A673 (cell line): ENCODE measurements around the gene SYT17. TPM values are rescaled to one million over a fixed set of nuclear protein-coding genes. Genes with fewer than 3 reads are reported as not detected.
A peak's percentile ranks its signal among the peaks of the same experiment; 100 is the strongest.

Experiments used
- BruUV-seq: library from RNA; stranded (reverse); fragments of 400-500 nt; replicated peaks from 2 replicates; lab custom pipeline; 2021; lab: Mats Ljungman, UMichigan
- CTCF ChIA-PET: fragments of 300-600 bp; sonication (Branson Sonifier 250); formaldehyde crosslinking; loops from one replicate; lab custom pipeline; 2022; ENCODE audit warnings: antibody characterized with exemption; lab: Charles Lee
- POLR2A ChIA-PET: fragments of 300-600 bp; sonication (Branson Sonifier 250); formaldehyde crosslinking; loops from one replicate; lab custom pipeline; 2022; ENCODE audit warnings: antibody characterized with exemption; ENCODE audit not compliant: low non-redundant PET; lab: Charles Lee
- DNase-seq: peaks from one replicate; pipeline ENCODE4 v3.0.0-alpha.2; 2015; ENCODE audit warnings: low spot score
- H3K27ac ChIP-seq: fragments of 200-600 bp; sonication (generic); 2 replicates; pipeline ENCODE4 v1.5.1; 2016; ENCODE audit warnings: mixed run types, low read depth, mild to moderate bottlenecking, mixed read lengths, antibody characterized with exemption, low read length; ENCODE audit not compliant: poor library complexity, severe bottlenecking
- H3K27me3 ChIP-seq: fragments of 200-600 bp; sonication (generic); replicated peaks from 2 replicates; pipeline ENCODE4 v1.6.1; 2017; ENCODE audit warnings: mixed run types, low read depth, mild to moderate bottlenecking, mixed read lengths, antibody characterized with exemption, low read length; ENCODE audit not compliant: insufficient read depth, poor library complexity
- H3K36me3 ChIP-seq: fragments of 200-600 bp; sonication (generic); 2 replicates; pipeline ENCODE4 v1.6.1; 2016; ENCODE audit warnings: mixed run types, mild to moderate bottlenecking, mixed read lengths, antibody characterized with exemption, low read length; ENCODE audit not compliant: insufficient read depth, poor library complexity, severe bottlenecking
- H3K4me1 ChIP-seq: fragments of 200-600 bp; sonication (generic); 2 replicates; pipeline ENCODE4 v1.6.1; 2017; ENCODE audit warnings: mixed run types, mild to moderate bottlenecking, mixed read lengths, antibody characterized with exemption, low read length; ENCODE audit not compliant: insufficient read depth, poor library complexity, severe bottlenecking
- H3K4me3 ChIP-seq: fragments of 200-600 bp; sonication (generic); 2 replicates; pipeline ENCODE4 v1.5.1; 2016; ENCODE audit warnings: low read depth, mixed run types, mild to moderate bottlenecking, mixed read lengths, low read length; ENCODE audit not compliant: poor library complexity, severe bottlenecking
- H3K9me3 ChIP-seq: fragments of 200-600 bp; sonication (generic); 2 replicates; pipeline ENCODE4 v1.6.1; 2016; ENCODE audit warnings: mixed run types, low read depth, mild to moderate bottlenecking, mixed read lengths, antibody characterized with exemption, low read length; ENCODE audit not compliant: poor library complexity, severe bottlenecking
- EZH2 ChIP-seq: fragments of 200-600 bp; sonication (generic); IDR thresholded peaks from 2 replicates; pipeline ENCODE4 v1.6.1; 2017; ENCODE audit warnings: borderline replicate concordance, low read depth, mild to moderate bottlenecking, mixed read lengths, antibody characterized with exemption, low read length; ENCODE audit not compliant: poor library complexity, severe bottlenecking
- intact Hi-C: fragments of 100-400 bp; cut with micrococcal nuclease; formaldehyde crosslinking; loops from one replicate; pipeline ENCODE4 v1.10.0; 2022; ENCODE audit not compliant: unreplicated experiment
- total RNA-seq: library from RNA; stranded (reverse); gene quantifications from 2 replicates; pipeline ENCODE4 v1.2.3, GENCODE V29; 2021
- TF ChIP-seq, protein P1 (sequence below): fragments of 300-800, 200-600 bp; sonication (generic); conservative IDR thresholded peaks from 2 replicates; pipeline ENCODE4 v1.5.1; 2017; ENCODE audit warnings: low read depth, mild to moderate bottlenecking, antibody characterized with exemption, low read length, moderate library complexity, mixed read lengths

The SYT17 gene
- total RNA-seq, 1 experiment from 2014 or later: 0.24 TPM

- peak overlapping the region; percentile 55 for H3K27ac ChIP-seq
- H3K27me3 ChIP-seq: no peaks in the 10 kb centered on the region
Observed at GRCh38 chr16:19132898-19133297, 35.1 kb upstream of the SYT17 start.

GRCh38 chr16:19133600-19133999, 34.4 kb upstream of the SYT17 start:
- no peak for DNase-seq
- ChIA-PET POLR2A (no interaction called here), CTCF (no interaction called here)
- Histone ChIP-seq H3K4me1 (peaks cover 76% of the 10 kb centered on the region), H3K36me3 (no peaks in the 10 kb centered on the region), H3K9me3 (no peaks in the 10 kb centered on the region), H3K27ac (no peak overlapping the region), H3K4me3 (no peak overlapping the region), H3K27me3 (no peaks in the 10 kb centered on the region)
- BruUV-seq: no TSS peak
- intact Hi-C loops: no loop called here
- TF ChIP-seq, protein P1, sequence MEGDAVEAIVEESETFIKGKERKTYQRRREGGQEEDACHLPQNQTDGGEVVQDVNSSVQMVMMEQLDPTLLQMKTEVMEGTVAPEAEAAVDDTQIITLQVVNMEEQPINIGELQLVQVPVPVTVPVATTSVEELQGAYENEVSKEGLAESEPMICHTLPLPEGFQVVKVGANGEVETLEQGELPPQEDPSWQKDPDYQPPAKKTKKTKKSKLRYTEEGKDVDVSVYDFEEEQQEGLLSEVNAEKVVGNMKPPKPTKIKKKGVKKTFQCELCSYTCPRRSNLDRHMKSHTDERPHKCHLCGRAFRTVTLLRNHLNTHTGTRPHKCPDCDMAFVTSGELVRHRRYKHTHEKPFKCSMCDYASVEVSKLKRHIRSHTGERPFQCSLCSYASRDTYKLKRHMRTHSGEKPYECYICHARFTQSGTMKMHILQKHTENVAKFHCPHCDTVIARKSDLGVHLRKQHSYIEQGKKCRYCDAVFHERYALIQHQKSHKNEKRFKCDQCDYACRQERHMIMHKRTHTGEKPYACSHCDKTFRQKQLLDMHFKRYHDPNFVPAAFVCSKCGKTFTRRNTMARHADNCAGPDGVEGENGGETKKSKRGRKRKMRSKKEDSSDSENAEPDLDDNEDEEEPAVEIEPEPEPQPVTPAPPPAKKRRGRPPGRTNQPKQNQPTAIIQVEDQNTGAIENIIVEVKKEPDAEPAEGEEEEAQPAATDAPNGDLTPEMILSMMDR: no peak
- TF ChIP-seq EZH2: no peak

More at GRCh38 chr16:19132898-19133297, 35.1 kb upstream of the SYT17 start:
- DNase-seq: no peak
- H3K36me3 ChIP-seq: no peaks in the 10 kb centered on the region
- intact Hi-C loops: no loop called here
- no TSS peak for BruUV-seq
- H3K4me1 ChIP-seq: peaks cover 76% of the 10 kb centered on the region
- ChIA-PET CTCF (no interaction called here), POLR2A (no interaction called here)
- TF ChIP-seq, protein P1: no peak
- TF ChIP-seq EZH2: no peak
- no peaks in the 10 kb centered on the region for H3K9me3 ChIP-seq
- no peak overlapping the region for H3K4me3 ChIP-seq

DNA sequence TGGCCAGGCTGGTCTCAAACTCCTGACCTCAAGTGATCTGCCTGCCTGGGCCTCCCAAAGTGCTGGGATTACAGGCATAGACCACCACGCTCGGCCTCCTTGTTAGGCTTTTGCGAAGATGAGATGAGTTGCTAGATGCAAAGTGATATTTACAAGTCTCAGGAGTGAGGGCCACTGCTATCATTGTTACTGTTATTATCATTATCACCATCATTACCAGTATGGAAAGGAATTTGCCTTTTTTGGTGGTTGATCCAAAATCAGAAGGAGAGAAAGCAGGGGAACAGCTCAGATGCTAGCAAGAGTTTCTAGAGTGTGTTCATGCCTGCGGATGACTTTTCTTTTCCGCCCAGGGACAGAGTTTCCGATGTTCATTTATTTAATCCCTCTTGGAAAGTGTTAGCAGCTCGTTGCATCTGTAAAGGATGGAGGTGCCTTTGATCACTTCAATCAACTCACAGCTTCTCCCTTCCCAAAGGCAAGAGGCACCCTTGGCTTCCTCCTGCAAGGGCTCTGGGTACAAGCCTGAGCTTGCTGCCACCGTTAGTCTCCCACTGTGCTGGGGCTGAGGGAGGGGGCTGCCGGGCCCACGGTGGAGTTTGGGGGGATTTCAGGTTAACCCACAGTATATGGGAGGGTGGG, 32.7 kb upstream of the SYT17 start:
- Histone ChIP-seq H3K9me3 (no peaks in the 10 kb centered on the region), H3K27me3 (no peaks in the 10 kb centered on the region), H3K36me3 (no peaks in the 10 kb centered on the region), H3K27ac (peak overlapping the region; percentile 64), H3K4me1 (peaks cover 76% of the 10 kb centered on the region), H3K4me3 (no peak overlapping the region)
- no peak for DNase-seq
- BruUV-seq: no TSS peak
- no peak for TF ChIP-seq EZH2
- CTCF ChIA-PET: interaction anchor here (0.6 kb wide), 1 partner anchor 16 kb away, joined by 4 read pairs; no protein-coding TSS in a partner anchor
- POLR2A ChIA-PET: no interaction called here
- intact Hi-C loops: no loop called here
